Effector CD8-positive, alpha-beta T cell (primary cell): Measurements from ENCODE around the gene PLXNB3.
"Not testable (repeated sequence)": the region's sequence is repeated elsewhere in the genome, so short reads cannot be mapped to it uniquely, and the experiment has no call there.

Experiments used
- DNase-seq: peaks from one replicate; lab custom pipeline; 2025; lab: John Stamatoyannopoulos, UW

PLXNB3 gene

GRCh38 chrX:153814591-153815315 is 50.7 kb downstream of the PLXNB3 start:
- DNase-seq = no peak

- no peak for DNase-seq
Observed at GRCh38 chrX:153816831-153817690, 53.0 kb downstream of the PLXNB3 start.

GRCh38 chrX:153818064-153818463 is 54.0 kb downstream of the PLXNB3 start:
- not testable (repeated sequence) for DNase-seq

- peak; percentile 33 for DNase-seq
Observed at GRCh38 chrX:153818571-153819383, 54.7 kb downstream of the PLXNB3 start.

- no peak for DNase-seq
Observed at GRCh38 chrX:153819384-153820040, 55.5 kb downstream of the PLXNB3 start.

- no peak for DNase-seq
Observed at GRCh38 chrX:153820601-153821000, 56.6 kb downstream of the PLXNB3 start.

- no peak for DNase-seq
Observed at GRCh38 chrX:153821066-153821465, 57.0 kb downstream of the PLXNB3 start.

GRCh38 chrX:153824348-153824747 is 60.3 kb downstream of the PLXNB3 start:
- no peak for DNase-seq

GRCh38 chrX:153825042-153825441 is 61.0 kb downstream of the PLXNB3 start:
- DNase-seq = no peak
